Right renal cortex interstitium (tissue), 3 donors: ENCODE measurements around the gene CYP39A1. TPM values are rescaled to one million over a fixed set of nuclear protein-coding genes. Genes with fewer than 3 reads are reported as not detected.
"Not testable (repeated sequence)": the region's sequence is repeated elsewhere in the genome, so short reads cannot be mapped to it uniquely, and the experiment has no call there.

Source experiments
- DNase-seq, 3 donors: peaks; one replicate each; pipeline ENCODE4 v3.0.0-alpha.2; 2013; ENCODE audit warnings: low read depth in 3 of 3, low spot score in 2 of 3
- polyA plus RNA-seq, 3 donors: library from polyadenylated mRNA; unstranded; fragments of 120-200 nt; gene quantifications; one replicate each; pipeline ENCODE4 v1.2.1, GENCODE V29; 2013; ENCODE audit not compliant: insufficient read length in 3 of 3

CYP39A1 gene
- polyA plus RNA-seq, 3 donors: 7.9 to 9.3 (median 9.3) TPM

- DNase-seq: no peak
Observed at GRCh38 chr6:46651816-46652215, 802 bp downstream of the CYP39A1 start.

DNA sequence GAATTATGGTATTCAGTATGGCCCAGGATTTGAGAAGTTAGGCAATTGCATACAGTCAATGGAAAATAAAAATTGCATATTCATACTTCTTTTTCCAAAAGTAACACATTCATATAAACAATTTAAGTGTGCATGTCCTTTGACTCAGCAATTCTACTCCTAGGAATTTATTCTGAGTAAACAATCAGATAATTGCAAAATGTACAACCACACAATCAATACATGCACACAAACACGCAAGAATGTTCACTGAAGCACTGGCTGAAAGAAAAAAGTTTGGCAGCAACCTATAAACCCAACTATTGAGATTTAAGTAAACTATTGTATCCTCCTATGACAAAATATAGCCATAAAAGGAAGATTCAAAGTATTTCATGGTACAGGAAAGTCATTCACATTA lies 1.6 kb downstream of the CYP39A1 start:
- no peak for DNase-seq

- DNase-seq: no peak
Observed at GRCh38 chr6:46648869-46649492, 3.6 kb downstream of the CYP39A1 start.

DNA sequence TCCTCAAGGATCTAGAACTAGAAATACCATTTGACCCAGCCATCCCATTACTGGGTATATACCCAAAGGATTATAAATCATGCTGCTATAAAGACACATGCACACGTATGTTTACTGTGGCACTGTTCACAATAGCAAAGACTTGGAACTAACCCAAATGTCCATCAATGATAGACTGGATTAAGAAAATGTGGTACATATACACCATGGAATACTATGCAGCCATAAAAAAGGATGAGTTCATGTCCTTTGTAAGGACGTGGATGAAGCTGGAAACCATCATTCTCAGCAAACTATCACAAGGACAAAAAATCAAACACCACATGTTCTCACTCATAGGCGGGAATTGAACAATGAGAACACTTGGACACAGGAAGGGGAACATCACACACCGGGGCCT lies 4.5 kb downstream of the CYP39A1 start:
- DNase-seq: not testable (repeated sequence)

DNA sequence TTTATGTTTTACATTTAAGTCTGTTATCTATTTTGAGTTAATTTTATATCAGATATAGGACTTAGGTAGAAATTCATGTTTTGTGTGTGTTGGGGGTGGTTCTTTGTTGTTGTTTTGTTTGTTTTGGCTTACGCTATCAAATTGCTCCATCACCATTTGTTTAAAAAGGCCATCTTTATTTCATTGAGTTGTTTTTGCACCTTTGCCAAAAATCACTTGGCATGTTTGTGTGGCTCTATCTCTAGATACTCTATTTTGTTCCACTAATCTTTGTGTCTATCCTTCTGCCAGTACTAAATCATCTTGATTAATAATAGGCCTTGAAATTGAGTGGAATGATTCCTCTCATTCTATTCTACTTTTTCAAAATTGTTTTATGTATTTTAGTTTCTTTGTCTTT lies 7.4 kb downstream of the CYP39A1 start:
- DNase-seq: no peak

DNA sequence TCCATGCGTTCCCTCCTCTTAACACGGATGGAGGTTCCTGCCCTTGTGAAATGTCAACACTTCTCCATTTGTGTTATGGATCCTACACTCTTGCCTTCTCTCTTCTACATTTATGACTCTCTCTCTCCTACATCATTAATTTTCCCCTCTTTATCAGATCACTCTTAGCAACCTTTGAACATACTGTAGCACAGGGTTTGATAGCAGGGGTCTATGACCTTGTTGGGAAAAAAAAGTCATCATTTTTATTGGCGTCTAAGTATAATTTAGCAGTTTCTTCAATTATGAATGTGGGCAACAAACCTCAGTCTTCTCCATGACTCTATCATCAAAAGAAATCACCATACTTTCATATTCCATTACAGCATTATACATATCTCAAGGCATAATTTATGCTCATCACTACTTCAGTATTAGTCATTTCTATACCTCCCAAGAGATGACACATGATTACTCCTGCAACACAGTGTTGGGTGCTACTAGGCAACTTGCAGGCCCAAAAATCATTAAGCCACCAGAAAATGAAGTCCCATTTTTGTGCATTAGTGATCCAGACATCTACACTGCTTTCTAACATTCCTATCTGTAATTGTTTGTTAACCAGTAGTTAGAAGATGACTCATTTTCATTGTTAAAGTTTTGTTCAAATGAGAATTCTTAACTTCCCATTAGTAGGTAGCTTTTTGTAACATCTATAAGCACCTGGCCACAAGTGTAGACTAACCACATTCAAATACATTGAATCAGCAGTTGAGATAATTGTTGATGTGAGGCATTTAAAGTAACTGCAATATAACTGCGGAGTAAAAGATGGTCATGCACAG lies 9.5 kb downstream of the CYP39A1 start:
- DNase-seq: no peak

- no peak for DNase-seq
Observed at GRCh38 chr6:46638650-46639049, 14.0 kb downstream of the CYP39A1 start.

DNA sequence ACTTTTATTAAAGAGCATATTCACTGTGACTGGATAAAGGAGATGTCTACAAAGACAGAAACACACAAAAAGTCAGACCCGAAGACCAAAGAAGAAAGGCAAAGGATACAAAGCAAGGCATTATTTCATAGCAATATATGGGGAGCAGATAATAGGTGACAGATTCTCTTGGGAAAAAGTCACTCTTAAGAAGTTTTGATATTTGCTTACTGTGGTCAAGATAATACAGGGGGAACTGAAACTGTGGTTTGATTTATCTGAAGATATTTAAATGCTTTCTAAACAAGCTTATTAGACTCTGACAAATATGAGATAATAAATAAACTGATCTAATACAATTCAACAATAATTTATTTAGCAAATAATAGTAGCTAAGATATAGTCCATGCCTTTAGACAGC lies 14.7 kb downstream of the CYP39A1 start:
- no peak for DNase-seq

DNA sequence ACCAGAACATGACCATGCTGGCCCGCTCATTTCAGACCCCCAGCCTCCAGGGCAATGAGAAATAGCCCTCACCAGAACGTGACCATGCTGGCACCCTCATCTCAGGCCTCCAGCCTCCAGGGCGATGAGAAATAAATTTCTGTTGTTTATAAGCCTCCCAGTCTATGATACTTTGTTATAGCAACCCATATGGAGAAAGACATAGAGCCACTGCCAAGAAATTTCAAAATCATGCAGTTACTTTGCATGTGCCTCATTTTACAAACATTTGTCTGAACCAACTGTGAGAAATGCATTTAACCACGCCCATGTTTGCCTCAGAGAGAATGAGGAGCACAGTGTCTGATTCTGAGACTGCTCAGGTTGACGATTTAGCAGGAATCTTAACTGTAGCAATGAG lies 15.5 kb downstream of the CYP39A1 start:
- DNase-seq: no peak

DNA sequence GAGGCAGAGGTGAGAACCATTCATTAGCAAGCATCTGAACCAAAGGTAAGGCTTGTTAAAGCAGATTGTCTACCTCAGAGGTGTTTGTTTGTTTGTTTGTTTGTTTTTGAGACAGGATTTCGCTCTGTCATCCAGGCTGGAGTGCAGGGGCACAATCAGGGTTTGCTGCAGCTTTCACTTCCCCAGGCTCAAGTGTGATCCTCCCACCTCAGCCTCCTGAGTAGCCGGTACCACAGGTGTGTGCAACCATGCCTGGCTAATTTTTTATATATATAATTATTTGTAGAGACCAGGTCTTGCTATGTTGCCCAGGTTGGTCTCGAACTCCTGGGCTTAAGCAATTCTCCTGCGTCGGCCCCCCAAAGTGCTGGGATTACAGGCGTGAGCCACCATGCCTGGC lies 17.2 kb downstream of the CYP39A1 start:
- DNase-seq: no peak

- DNase-seq: no peak
Observed at GRCh38 chr6:46632053-46632452, 20.6 kb downstream of the CYP39A1 start.

DNA sequence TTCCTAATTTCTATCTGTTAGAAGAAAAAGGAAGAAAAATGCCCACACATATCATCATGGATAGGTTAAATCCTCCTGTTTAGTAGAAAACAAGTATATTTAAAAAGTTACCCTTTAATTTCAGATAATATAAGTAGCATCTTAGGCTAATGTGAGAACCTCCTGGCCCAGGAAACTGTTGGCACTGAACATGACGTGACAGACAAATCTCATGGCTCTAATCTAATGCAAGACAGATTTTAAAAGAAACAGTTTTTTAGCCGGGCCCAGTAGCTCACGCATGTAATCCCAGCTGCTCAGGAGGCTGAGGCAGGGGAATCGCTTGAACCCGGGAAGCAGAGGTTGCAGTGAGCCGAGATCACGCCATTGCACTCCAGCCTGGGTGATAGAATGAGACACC lies 22.9 kb downstream of the CYP39A1 start:
- DNase-seq: no peak

GRCh38 chr6:46628976-46629375 lies 23.6 kb downstream of the CYP39A1 start:
- no peak for DNase-seq

- DNase-seq: no peak
Observed at GRCh38 chr6:46628498-46628897, 24.1 kb downstream of the CYP39A1 start.

DNA sequence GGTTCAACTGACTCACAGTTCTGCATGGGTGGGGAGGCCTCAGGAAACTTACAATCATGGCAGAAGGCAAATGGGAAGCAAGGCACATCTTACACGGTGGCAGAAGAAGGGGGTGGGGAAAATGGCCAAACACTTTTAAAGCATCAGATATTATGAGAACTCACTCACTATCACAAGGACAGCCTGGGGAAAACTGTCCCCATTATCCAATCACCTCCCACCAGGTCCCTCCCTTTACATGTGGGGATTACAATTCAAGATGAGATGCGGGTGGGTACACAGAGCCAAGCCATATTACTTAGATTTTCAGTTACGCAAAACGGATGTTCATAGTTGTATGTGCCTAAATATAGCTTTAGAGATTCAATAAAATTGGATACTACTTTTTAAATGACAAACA lies 25.6 kb downstream of the CYP39A1 start:
- DNase-seq: no peak

DNA sequence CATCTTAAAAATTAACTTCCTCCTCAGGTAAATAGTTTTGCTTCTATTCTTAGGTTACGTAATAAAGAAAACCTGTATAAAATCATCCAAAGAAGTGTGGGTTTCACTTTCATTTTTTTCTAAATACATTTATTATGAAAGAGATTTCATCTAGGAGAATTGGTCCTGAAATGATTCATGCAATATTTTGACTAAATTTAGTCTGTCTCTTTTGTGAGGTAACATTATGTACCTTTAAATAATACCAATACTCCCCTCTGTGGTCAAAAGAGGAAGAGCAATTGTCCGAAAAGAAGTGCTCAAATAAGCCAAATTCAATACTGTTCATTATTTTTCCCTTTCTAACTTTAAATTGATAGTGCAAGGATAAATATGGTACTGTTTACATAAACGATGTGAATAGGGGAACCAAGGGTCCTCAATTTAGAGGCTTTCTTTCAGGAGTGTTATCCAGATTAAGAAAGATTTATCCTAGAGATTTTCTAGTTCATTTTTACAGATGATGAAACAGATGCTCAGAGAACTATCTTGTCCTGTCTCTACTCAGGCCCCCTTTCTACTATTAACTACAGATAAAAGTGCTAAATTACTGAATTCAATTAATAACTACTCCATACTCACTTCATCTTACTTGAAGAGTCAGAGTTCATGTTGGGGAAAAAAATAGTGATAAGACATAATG lies 26.2 kb downstream of the CYP39A1 start:
- peak in 1 of 3 donors; percentile 13 for DNase-seq

DNA sequence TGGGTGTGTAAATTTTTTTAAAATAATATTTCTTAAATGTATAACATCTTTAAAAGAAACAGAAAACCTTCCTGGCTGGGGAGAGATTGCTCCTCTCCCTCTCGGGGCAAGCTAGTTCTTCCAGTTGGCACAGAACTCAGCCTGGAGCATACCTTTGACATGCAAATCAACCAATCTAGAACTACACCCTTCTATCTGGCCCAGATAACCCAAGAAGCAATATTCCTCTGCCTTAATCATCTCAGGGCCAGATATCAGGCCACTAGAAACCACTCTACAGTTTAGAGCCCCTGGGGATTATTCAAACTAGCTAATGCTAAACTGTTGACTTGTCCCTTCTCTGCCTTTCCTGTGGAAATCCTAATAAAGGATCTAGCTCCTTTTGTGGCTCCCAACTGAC lies 33.9 kb downstream of the CYP39A1 start:
- DNase-seq: no peak

GRCh38 chr6:46612645-46613044 lies 40.0 kb downstream of the CYP39A1 start:
- DNase-seq: no peak

GRCh38 chr6:46610862-46611553 lies 41.6 kb downstream of the CYP39A1 start:
- DNase-seq: no peak

GRCh38 chr6:46606338-46606737 lies 46.3 kb downstream of the CYP39A1 start:
- no peak for DNase-seq

DNA sequence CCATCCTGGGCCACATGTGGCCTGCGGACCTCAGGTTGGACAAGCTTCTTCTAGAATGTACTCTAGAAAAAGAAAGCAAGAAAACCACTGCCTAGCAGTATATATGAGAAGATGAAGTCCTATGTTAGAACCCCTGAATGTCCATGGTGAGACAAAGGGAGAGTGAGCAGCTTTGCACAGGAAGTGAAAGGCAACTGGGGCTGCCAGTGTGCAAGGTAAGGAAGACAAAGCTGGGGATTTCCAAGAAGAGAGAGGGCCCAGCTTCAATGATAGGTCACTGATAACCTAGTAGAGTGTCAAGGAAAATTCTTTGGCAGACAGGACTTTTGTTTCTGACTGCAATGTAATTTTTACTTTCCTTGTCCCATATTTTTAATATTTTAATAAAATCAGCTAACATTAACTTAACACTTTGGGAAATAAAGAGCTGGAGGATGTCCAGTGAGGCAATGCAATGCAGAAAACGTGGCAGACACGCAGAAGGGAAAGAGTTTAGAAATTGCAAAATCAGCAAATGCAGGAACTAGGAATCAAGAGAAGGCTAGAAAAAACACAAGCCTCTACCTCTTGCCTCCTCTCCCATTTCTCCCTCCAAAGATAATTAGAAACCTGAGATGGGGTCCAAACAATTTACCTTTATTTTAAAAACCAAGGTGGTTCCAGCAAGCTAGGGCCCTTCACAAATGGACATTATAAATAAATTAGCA lies 47.4 kb downstream of the CYP39A1 start:
- DNase-seq: no peak
